HS-5 (cell line): ENCODE results near the gene CASP9.
"Not testable (repeated sequence)": the region's sequence is repeated elsewhere in the genome, so short reads cannot be mapped to it uniquely, and the experiment has no call there.

Source experiments
- DNase-seq: peaks from one replicate; pipeline ENCODE4 v3.0.0-alpha.2; 2012; ENCODE audit warnings: low read depth

CASP9 gene

DNA sequence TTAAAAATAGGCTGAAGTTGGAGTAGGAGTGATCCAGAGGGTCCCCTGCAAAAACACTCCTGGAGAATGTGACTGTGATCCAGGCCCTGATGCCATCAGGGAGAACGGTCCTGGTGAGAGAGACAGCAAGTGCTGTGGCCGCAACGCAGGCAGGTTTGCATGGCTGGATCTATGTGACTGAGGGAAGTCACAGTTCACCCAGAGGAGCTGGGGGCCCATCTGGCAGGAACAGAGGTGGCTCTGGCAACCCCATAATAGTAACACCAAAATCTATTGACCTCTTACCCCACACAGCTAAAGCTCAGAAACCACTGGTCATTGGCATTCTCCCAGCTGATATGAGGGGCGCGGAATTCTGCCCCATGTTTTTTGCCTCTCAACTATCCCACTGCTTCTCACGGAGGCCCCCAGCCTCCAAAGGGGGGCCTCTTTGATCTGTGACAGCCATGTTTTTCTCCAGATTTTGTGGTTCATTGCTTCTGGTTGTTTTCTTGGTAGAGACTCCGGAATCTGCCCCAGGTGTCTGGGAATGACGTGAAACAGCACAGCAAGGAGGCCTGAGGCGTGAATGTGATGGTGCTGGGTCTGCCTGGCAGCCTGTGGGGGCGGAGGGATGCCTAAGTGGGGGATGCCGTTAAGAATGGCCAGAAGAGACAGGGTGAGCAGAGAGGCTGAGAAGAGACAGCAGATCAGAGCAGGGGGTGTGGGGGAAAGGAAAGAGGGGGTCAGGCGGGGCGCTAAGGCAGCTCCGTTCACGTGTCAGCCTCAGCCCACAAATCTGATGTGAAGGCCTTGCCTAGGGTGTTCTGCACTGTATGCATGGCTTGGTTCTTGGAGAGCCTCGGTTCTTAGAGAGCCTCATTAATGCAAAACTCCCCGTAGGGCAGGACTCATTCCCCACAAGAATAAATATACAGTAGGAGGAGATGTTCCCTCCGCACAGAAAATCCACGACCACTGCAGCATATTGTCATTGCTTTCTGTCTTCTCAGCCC, 23.5 kb downstream of the CASP9 start:
- no peak for DNase-seq

DNA sequence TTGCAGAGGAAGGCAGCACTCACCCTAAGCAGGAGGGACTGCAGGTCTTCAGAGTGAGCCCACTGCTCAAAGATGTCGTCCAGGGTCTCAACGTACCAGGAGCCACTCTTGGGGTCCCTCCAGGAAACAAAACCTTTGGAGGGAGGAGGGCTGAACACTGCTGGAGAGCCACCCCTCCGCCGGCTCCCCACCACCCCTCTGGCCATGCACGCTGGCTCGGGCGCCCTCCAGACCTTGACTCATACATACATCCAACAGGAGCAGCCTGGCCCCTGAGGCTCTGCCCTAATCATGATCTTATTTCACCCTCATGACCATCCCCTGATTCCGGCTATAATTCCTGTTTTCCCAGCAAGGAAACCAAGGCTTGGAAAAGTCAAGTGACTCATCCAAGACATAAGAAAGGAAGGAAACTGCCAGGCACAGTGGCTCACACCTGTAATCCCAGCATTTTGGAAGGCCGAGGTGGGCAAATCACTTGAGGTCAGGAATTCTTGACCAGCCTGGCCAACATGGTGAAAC, 30.1 kb downstream of the CASP9 start:
- DNase-seq = no peak

DNA sequence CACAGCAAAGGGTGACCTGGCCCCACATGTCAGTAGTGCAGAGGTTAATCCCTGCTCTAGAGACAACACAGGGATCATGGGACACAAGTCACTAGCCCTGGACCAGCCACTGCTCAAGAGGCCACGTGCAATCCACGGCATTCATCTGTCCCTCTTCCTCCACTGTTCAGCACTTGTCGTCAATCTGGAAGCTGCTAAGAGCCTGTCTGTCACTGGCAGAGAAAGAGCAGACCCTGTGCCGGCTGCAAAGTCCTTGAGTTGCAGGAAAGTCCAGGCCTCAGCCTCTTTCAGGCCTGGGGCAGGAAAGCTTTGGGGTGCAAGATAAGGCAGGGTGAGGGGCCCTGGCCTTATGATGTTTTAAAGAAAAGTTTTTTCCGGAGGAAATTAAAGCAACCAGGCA, 31.4 kb downstream of the CASP9 start:
- no peak for DNase-seq

DNA sequence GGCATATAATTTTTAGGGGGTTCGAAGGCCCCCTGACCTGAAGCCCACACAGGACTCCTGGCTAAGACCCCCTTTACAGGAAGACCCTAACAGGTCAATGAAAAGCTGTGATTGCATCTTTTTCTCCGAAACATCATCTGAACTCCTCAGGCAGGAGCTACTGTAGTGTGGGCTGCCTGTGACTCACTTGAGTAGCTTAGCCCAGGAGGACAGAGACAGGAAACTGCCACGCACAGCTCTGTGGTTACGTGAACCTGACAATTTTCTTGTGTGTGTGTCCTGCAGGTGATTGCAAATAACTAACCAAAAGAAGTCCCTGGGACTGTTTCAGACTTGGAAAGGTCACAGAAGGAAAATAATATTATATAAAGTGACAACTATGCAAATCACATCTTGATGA, 33.0 kb downstream of the CASP9 start:
- DNase-seq = not testable (repeated sequence)

DNA sequence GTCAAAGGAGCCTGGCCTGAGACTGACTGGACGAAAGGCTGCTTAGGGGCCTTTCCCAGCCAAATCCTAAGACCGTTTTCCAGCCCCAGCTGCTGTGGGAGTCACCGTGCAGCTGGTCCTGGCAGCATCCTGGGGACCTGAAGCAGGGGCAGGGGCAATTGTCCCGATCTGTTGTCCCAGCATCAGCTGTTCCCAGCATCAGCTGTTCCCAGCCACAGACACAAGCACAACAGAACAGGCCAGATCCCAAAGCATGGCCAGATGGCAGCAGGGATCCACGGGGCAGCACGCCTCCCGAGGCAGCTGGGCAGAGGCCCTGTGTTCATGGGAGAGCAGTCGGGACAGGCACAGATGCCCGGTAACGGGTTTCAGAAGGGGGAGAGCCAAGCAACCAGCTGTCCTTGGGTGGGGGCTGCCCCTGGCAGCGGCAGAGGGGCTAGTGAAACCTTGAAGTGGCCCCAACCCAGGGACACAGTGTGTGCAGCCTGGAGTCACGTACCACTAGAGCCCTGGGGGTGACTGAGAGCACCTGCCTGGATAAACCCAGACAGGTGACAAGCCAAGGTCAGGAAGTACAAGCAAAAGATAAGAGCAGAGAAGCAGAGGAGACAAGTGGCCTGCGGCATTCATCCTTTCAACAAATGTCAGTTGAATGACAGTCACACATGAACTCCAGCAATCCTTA, 34.8 kb downstream of the CASP9 start:
- no peak for DNase-seq

DNA sequence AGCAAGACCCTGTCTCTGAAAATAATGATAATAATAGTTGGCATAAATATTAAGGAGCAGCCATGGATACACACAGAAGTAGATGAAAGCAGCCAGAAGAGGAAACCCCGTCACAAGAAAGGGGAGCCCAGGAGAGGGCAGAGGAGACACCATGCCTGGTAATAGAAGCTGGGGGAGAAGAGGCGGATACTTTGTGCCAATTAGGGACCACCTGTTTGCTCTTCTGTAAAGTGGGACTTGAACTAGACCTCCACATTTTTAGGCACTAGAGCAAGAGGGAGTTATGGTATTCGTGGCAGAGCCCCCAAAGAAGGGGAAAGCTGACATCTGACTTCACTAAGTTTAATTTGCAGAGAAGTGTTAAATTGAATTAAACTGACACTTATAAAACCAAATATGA, 35.6 kb downstream of the CASP9 start:
- no peak for DNase-seq

DNA sequence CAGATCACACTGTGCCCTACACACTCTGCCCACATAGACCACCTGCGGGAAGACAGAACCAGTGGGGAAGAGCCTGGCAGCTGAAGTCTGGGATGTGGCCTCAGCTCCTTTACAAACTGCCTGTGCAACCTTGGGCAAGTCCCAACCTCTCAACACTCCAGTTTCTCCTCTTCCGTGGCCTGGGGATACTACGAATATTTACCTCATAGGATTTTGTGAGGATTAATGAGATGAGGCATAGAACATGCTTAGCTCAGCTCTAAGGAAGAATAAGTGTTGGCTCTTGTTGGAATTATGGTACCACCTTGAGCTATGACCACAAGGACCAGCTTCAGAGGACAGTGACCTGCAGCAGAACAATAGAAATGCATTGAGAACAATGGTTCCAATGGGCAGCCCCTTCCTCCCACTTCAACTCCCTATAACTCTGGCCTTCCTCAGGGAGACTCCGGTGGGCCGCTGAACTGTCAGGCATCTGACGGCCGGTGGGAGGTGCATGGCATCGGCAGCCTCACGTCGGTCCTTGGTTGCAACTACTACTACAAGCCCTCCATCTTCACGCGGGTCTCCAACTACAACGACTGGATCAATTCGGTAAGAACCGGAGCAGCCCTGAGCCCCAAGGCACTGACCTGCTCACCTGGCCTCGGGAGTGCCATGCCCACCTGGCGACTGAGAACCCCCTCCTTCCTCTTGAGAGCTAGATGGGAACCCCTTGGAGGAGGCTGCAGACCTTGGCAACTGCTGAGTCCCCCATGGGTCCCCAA, 37.0 kb downstream of the CASP9 start:
- not testable (repeated sequence) for DNase-seq

DNA sequence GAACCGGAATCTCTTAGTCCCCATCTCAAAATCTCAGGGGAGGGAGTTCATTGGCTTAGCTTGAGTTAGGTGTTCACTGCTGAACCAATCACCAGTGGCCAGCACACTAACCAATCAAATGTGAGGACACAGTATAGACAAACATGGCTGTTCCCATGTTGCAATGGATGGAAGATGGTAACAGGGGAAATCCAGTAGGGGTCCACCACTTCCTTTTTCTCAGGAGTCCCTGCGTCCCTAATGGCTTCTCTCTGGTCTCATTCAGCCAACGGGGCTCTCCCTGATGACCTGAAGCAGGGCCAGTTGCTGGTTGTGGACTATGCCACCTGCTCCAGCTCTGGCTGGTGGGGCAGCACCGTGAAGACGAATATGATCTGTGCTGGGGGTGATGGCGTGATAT, 38.4 kb downstream of the CASP9 start:
- DNase-seq = no peak

DNA sequence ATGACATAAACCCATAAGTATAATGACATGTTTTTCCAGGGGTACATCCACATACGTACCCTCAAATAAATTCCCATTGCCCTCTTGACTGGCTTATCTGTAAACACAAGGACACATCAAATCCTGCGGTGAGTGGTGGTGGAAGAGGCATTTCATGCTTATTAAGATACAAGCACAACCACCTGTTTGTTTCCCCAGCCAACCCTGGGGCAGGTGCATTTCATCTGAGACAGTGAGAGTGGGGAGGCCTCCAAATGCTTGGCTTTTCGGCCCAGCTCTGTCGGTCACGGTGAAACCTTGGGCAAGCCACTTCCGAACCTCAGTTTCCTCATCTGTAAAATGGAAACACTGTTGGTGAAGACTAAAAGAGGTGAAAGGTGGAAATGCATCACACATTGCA, 39.6 kb downstream of the CASP9 start:
- DNase-seq = not testable (repeated sequence)

DNA sequence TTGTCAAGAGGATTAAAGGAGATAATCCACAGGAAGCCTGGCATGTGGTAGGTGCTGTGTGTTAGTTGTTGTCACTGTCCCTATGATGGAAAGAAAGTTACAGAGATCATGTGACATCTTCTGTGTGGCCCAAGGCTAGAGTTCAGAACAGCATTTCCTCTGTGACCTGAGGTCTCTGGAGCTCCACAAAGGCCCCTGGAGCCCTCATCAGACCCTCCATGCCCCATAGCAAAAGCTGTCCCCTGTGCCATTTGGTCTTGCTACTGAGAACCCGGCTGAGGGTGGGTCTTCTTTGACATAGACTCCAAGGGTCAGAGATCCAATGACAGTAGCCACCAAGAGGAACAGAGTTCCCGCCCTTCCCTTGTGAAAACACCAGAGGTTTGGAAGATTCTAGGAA, 40.0 kb downstream of the CASP9 start:
- no peak for DNase-seq

DNA sequence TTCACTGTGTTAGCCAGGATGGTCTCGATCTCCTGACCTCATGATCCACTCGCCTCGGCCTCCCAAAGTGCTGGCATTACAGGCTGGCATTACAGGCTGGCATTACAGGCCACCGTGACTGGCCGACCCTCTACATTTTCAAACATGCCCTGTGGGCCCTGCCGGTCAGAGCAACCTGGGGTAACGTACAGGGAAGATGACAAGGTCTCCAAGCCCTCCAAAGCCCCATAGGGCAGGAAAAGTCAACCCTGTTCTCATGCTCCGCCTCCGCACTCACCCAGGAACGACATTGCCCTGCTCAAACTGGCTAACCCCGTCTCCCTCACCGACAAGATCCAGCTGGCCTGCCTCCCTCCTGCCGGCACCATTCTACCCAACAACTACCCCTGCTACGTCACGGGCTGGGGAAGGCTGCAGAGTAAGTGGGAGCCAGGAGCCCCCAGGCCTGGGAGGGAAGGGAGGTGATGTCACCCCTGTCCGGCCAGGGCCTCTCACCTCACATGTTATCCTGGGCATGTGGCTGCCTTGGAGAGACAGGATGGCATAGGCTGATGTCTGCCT, 41.0 kb downstream of the CASP9 start:
- not testable (repeated sequence) for DNase-seq

DNA sequence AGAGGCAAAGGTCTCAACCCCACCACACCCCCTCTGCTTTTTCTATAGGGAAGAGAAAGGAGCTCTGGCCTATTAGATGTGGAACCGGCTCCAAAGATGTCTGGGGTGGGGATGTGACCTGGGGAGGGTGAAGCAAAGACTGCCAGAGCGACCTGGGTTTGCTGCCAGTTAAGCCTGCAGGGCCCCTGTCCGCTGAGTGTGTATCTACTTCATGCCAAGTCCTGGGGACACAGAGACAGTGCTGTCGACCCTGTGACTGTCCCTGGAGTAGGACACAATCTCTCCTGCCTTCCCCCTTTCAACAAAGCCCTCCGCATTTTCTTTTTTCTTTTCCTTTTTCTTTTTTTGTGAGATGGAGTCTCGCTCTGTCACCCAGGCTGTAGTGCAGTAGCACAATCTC, 41.6 kb downstream of the CASP9 start:
- DNase-seq = not testable (repeated sequence)

DNA sequence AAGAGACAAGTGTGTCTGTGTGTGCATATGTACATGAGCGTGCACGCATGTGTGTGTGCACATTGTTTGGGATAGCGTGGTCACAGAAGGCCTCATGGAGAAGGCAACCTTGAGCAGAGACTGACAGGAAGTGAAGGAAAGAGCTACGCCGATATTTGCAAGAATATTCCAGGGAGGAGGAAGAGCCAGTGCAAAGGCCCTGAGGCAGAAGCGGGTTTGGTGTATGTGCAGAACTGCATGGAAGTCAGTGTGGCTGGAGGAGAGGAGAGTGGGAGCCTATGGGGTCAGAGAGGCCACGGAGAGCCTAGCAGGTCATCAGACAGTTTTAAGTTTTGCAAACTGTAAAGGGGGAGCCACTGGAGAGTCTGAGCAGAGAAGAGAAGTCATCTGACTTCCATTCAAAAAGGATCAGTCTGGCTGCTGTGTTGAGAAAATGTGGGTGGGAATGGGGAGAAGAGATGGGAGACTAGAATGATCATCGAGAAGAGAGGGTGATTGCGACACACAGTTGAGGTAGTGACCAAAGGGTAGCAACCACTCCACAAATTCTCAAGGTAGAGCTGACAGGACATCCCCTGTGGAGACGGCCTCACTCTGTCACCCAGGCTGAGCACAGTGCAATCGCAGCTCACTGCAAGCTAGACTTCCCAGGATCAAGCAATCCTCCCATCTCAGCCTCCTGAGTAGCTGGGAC, 44.2 kb downstream of the CASP9 start:
- DNase-seq = no peak

DNA sequence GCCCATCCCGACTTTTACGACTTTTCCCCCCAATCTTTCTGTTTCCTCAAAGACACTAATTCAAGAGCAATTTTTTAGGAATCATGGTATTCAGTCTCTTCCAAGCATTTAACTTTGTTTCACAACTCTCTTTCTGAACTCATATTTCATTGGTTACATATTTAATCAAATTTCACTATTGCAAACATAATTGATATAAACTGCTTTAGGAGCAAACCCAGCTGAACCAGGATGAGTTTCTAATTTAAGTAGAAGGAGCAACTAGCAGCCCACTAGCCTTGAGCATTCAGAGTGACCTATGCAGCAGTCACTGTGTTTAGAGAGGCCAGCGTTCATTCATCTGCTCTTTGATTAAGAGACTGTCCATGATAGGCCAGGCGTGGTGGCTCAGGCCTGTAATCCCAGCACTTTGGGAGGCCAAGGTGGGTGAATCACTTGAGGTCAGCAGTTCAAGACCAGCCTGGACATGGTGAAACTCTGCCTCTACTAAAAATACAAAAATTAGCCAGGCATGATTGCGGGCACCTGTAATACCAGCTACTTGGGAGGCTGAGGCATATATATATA, 46.3 kb downstream of the CASP9 start:
- no peak for DNase-seq

DNA sequence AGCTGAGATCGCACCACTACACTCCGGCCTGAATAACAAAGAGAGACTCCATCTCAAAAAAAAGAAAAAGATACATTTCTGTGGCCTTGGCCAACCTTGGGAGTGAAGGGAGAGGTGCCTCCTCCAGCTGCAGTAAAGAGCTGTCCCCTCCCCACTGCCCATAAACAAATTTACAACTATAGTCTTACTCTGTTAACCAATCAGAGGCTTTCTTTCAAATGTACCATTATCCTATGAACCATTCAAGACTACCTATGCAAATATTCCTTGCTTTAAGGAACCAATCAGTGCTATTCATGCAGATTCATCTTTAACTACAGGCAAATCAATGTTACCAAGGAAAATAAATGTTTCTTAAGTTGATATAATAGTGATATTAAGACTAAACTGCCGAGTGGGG, 47.1 kb downstream of the CASP9 start:
- no peak for DNase-seq

DNA sequence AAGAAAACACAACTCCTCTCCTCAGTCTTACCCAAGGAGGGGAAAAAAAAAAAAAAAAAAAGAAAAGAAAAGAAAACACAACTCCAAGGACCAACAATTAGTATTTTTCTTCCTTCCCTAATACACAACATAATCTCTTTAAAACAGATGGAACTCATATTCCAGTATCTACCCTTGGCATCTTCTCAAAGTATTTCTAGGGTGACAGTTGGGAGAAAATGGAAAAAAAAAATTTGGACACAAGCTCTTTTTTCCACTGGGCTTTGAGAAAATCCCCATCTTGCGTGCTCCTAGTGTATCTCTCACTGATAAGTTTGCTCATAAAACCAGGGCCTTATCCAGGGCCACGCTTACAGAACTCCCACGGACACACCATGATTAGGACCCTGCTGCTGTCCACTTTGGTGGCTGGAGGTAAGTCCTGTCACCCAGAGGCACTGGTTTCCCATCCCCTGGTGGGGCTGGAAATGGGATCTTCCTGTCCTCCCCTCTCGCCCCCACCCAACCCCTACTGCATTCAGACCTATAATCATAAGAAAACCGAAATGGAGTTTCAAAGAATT, 48.2 kb downstream of the CASP9 start, which contains the start of gene CELA2B:
CELA2B (plus strand) TSS at position 353 of the 563 bp plus-strand sequence; CDS start at position 375, 22 bp downstream.
- no peak for DNase-seq

DNA sequence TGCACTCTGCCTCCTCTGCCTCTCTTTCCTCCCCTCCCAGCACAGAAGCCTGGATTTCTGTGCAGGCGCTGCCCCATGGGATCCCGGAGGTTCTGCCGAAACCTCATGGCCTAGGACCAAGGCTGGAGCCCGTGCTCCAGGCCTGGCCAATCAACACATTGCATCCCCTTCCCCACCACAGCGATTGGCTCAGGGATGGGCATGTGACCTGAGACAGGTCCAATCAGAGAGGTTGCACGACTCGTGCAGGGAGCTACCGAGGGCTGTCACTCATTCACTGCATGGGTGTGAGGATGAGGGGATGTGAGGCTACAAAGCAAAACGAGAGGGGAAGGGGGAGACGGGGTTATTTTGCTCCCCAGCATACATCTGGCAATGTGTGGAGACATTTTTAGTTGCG, 51.4 kb downstream of the CASP9 start:
- no peak for DNase-seq

DNA sequence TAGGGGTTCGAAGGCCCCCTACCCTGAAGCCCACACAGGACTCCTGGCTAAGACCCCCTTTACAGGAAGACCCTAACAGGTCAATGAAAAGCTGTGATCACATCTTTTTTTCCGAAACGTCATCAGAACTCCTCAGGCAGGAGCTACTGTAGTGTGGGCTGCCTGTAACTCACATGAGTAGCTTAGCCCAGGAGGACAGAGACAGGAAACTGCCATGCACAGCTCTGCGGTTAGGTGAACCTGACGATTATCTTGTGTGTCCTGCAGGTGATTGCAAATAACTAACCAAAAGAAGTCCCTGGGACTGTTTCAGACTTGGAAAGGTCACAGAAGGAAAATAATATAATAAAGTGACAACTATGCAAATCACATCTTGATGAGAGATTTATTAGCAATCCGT, 52.3 kb downstream of the CASP9 start:
- not testable (repeated sequence) for DNase-seq

DNA sequence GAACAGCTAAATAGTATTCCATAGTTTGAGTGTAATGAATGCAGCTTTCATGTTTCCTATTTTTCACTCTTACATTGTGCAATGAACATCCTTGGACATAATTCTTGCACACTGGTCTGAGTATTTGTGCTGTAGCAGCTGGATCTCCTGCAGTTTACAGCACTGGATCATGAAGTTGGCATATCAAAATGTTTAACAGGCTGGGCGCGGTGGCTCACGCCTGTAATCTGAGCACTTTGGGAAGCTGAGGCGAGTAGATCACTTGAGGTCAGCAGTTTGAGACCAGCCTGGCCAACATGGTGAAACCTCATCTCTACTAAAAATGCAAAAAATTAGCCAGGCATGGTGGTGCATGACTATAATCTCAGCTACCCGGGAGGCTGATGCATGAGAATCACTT, 52.9 kb downstream of the CASP9 start:
- not testable (repeated sequence) for DNase-seq

DNA sequence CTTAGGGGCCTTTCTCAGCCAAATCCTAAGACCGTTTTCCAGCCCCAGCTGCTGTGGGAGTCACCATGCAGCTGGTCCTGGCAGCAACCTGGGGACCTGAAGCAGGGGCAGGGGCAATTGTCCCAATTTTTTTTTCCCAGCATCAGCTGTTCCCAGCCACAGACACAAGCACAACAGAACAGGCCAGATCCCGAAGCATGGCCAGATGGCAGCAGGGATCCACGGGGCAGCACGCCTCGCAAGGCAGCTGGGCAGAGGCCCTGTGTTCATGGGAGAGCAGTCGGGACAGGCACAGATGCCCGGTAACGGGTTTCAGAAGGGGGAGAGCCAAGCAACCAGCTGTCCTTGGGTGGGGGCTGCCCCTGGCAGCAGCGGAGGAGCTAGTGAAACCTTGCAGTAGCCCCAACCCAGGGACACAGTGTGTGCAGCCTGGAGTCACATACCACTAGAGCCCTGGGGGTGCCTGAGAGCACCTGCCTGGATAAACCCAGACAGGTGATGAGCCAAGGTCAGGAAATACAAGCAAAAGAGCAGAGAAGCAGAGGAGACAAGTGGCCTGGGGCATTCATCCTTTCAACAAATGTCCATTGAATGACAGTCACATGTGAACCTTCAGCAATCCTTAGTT, 54.1 kb downstream of the CASP9 start:
- not testable (repeated sequence) for DNase-seq
